NCI-H510A (cell line): ENCODE measurements around the gene SEMA3A.

ENCODE experiments used
- DNase-seq: peaks from one replicate; lab custom pipeline; 2025; lab: John Stamatoyannopoulos, UW

The SEMA3A gene

DNA sequence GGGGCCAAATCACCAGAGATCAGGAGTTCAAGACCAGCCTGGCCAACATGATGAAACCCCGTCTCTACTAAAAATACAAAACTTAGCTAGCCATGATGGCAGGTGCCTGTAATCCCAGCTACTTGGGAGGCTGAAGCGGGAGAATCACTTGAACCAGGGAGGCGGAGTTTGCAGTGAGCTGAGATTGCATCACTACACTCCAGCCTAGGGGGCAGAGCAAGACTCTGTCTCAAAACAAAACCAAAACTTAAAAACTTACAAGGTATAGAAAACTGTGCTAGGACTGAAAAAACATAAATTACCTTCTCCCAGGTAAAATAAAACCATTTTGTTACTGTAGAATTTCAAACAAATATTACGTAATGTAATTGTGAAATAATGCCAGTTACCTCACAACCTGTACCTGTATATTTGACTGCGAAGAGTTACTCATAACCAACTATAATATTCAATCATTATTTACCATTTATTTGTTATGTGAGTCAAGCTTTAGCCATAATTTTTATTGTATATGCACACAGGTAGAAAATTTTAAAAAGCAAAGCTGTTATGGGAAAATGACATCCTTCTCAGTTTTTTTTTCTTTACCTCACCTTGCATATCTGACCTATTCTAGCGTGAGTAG is 180.9 kb downstream of the SEMA3A start:
- DNase-seq = no peak

DNA sequence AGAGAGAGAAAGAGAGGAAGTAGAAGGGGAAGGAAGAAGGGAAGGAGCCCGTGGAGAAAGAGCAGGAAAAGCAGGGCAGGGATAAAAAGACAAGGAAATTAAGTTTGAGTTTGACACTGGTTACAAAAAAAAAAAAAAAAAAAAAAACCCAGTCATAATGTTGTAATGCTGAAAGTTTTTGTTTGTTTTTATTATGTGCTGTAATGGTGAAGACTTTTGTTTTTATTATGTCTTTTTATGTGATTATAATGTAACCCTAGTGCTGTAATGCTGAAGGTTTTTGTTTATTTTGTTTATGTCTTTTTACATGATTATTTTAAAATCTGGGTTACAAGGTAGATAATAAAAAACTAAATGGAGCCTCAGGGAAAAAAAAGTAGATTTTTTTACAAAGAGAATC is 184.8 kb downstream of the SEMA3A start:
- DNase-seq = no peak

DNA sequence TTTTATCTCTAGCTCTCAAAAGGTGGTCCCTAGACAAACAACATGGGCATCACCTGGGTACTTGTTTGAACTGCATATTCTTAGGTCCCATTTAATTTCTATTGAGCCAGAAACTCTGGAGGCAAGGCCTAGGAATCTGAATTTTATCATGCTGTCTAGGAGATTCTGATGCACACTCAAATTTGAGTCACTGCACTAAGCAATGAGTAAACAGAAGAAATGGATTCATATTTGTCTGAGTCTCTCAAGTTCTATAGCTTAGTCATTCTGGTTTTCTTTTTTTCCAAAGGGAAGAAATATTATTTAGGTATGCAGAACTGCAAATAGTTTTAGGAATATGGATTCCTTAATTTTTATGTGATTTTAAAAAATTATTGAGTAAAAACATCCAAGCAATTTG is 185.5 kb downstream of the SEMA3A start:
- DNase-seq = no peak

DNA sequence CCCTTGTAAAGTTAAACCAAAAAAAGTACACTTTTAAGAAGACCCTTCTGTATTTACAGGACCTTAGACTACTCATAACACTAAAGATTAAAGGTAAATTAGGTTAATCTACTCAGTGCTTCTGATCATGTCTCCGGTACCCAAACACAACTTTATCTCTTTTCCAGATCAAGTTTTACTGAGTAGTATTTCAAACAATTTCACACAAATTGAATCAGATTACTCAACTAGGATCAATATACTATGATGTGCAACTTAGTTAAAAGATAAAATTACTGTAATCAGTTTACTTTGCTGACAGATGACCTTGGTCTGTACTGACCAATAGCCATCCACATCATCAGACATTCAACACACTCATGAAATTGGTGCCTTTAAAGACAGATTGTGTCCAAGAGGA is 191.4 kb downstream of the SEMA3A start:
- no peak for DNase-seq

DNA sequence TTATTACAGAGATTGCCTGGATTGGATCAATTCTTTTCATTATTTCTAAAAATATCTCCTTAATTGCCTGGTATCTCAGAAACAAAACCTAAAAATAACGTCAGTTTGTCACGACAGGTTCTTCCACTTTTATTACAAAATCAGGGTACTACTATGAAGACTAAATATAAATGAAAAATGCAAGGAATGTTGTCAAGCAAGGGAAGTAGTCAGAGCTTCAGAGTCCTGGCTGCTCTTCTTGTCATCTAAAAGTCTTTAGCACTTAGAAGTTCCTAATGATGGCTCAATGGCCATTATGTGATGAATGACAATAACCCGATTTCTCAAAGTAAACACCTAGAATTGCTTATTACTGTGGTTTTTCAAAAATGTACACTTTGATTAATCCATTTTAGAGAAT is 192.2 kb downstream of the SEMA3A start:
- DNase-seq = no peak

DNA sequence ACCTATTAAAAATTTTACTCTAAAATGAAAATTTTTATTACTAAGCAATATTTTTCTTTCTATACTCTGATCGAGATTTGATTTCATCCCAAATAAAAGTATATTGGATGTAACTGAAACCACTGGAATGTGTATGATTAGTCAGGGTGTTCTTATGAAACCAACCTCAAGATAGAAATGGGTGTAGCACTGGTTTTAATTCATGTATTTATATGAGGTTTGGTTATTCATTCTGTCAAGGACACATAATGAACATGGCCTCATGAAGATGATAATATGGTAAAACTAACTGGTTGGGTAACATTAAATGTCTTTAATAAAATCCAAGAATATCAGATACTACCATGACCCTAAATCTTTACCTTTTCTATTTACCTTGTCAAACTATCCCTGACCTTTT is 197.7 kb downstream of the SEMA3A start:
- no peak for DNase-seq

DNA sequence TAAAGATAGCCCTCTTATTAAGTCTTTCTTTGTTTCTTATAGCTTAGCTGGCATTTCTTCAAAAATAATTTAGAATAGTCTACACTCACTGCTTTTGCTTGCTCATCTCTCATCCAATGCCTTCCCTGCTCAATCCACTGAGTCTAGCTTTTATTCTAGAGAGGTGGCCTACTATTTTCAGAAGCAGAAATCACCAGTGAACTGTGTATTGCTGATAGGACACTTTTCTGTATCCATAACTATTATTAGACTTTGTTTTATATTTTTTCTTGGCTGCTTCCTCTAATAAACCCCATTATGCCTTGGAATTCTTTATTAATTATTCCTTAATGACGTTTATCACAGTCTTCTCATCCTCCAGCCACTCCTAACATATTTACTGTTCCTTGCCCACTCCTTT is 206.8 kb downstream of the SEMA3A start:
- DNase-seq = no peak

DNA sequence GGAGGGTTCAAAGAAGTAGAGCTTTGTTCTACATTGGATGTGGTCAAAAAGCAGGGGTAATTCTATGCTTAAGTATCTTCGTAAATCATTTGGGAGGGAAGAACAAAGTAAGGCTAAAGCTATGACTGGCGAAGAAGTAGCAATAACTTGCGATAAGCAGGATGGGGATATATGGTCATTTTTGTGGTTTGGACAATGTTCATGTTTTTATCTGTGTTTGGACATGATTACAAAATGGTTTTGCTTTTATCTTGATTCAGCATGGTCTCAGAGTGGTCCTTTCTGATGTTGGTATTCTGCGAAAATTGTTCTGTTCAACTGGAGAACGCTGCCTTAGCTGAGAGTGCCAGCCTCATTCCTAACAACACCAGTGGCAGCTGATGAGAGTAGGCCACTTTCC is 208.8 kb downstream of the SEMA3A start:
- no peak for DNase-seq

DNA sequence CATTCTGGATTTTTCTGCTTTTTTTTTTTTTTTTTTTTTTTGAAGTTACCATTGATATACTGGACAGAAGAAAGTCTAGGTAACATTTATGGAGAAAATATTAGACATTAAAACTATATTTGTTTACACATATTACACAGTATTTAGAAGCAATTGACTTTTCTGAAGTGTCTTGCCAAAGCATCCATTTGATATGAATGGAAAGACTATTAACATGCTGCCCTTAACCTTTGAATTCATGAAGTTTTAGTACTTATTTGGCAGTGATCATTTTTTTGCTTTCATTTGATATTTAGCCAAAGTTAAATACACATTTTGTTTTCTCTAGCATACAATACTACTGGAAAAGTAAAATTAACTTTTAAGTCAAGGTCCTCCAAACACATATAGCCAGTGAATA is 210.0 kb downstream of the SEMA3A start:
- DNase-seq = no peak

DNA sequence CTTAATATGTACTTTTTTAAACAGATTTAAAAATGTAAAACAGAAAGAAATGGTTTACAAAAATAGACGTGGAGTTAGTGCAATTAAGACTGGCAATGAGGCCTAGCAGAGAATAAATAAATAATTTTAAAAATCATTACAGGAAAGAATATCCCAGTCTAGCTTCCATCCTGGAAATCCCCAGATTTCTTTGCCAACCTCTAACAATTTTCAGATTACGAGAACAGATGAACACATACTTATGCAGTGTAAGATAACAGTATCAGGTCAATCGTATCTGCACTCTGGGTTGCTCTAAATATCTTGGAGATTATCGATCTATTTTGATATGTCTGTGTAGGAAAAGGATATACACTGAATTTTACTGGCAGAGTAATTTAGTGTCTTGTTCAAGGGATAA is 210.5 kb downstream of the SEMA3A start:
- no peak for DNase-seq

DNA sequence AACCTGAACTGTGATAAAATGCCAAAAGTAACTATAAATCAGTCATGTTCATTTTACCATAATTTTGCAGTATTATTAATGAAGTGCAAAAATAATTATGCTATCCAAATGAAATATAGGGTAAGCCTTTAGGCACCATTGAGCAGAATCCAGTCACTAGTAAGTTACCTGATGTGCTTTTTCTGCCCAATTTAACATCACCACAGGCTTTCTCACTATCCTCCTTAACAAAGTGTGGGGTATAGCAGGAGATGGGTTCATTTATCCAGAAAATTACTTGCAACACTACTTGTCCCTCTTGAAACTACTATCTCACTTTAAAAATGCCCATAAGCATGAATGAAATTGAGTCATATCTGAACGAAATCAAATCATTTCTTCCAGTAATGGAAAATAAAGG is 211.0 kb downstream of the SEMA3A start:
- DNase-seq = no peak

DNA sequence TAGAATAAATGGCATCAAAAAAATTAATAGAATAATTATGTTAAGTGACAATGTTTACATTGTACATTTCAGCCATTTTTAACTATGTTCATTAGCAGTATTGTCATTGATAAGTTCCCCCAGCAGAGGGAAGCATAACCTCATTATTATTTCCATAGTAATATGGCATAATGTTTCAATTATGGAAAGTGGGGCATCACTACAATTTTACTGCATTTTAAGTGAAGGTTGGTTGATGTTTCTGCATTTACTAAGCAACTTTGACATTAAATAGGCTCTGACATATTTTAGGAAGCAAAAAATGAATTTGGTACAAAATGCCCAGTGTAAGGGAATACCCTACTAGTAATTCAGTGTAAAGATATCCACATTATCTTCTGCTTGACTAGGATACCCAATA is 218.3 kb downstream of the SEMA3A start:
- no peak for DNase-seq

DNA sequence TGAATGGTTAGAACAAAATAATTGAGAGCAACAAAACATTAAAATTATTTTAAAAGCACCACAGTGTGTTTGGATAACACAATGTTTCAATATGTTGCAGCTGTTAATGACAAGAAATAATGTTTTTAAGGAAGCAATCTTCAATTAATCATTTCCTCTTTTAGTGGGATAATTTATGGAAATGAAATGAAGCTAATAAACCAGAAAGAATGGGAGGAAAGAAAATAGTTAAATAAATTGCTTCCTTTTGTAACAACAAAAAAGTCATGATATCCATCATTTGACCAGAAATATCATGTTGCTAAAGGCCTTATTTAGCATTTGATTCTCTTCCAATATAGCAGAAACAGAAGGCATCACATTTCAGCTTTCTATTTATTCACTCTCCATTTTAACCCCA is 224.5 kb downstream of the SEMA3A start:
- no peak for DNase-seq

DNA sequence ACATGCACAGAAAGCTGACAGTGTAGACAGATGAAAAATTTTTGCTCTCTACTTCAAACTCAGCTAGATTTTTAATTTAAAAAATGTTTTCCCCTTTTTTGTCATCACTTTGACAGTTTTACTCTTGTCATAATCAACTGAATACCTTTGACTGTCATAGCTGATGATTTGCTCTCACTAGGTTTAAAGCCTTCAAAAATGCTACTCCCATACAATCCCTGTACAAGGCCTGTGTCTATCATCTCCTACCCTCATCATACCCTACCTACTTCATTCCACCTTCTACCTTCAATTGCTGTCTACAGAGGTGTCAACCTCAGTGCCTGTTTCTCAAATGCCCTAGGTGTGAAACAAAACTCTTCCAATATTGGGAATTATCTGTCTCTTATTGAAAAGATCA is 230.3 kb downstream of the SEMA3A start:
- no peak for DNase-seq

DNA sequence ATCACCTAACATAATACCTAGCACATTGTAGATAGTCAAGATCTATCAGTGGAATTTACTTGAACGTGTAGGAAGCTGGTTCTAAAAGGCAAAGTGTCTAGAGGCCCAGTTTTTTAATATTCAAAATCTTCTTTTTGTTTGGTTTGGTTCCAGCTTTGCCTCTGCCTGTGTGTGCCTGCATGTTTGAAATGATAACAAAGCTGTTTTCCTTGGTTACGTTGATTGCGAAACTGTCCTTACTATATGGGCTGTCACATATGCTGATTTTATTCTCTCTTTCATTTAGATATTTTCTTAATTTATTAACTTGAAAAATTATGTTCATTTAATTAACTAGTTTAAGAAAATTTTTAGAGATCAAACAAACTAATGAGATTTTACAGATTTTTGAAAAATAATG is 237.3 kb downstream of the SEMA3A start:
- no peak for DNase-seq

DNA sequence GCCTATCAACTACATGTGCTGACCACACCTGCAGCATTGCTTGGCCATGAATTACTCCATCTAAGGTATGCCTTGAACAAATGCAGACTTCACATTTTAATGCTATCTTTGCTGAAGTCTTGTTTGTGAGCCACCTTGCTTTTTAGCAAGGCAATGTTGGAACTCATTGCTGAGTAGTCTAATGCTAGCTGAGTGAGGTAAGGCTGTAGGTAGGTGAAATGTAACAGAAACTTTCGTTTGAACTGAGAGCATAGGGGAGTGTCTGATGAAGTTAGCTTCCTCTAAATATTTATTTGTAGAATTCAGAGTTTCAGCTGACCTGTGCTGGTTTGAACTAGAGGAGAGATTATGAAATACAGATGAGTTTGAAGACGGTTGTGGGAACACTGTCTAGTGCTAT is 238.5 kb downstream of the SEMA3A start:
- no peak for DNase-seq

DNA sequence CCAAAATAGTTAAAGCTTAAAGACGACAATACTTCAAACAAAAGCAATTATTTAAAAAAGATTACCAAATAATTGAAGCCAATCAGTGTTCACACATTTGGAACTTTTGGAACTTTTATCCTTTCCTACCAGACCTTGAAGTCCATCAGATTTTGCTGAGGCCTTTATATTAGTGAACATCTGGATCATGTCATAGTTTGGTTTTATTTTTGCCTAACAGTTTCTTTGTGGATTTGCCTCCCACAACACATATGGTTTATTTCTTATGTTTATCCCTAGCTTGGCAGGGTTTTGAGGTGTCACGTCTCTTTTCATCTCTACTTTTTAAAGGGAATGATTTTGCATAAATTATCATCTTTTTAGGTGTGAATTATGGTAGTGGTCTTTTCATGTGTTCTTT is 242.4 kb downstream of the SEMA3A start:
- no peak for DNase-seq

DNA sequence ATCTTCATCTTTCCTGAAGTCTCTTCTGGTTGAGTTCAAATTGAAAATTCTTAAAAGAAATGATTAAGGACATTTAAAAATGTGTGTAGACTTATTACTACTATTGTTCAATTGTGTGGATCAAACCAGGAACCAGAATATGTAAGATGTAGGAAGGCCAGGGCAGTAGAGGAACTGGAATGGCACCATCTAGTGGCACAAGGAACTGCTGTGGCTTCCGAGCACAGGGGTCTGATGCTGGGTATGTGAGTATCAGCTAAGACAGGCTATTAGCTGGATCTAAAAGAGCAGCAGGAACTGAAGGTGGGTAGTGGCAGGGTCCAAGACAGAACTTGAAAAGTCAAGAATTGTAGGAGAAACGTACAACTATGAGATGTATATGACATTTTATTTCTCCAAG is 247.3 kb downstream of the SEMA3A start:
- no peak for DNase-seq

DNA sequence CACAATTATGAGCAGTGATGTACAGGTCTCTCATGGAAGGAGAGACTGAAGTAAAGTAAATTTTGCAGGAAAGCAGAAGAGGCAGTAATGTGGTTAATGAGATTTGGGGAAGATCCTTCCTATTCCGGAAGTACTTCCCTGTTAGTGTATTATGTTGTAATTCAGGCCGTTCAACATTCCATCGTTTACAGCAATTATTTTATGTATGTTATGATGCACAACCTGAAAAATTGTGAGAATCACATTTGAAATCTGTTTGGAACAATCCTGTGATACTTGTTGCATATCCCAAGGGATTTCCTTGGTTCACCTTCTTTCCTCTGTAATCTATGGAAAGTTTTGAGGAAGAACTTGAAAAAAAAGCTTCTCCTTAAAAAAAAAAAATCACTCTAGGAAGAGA is 247.8 kb downstream of the SEMA3A start:
- no peak for DNase-seq

DNA sequence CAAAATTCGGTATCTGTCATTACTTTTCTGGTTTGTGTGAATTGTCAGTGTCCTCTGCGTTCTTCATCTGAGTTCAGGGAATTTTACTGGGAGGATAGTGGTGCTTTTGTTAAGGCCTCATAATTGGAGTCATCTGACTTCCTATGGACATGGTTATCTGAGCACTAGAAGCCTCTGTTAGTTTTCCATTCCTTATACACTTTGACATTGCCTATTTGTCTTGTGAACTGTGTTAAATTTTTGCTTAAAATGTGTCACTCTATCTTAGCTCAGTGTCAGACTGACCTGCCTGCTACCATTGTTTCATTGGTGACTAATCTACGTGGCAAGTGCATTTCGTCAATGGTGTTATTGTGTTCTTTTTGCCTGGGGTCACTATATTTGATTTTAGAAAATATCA is 253.3 kb downstream of the SEMA3A start:
- no peak for DNase-seq

DNA sequence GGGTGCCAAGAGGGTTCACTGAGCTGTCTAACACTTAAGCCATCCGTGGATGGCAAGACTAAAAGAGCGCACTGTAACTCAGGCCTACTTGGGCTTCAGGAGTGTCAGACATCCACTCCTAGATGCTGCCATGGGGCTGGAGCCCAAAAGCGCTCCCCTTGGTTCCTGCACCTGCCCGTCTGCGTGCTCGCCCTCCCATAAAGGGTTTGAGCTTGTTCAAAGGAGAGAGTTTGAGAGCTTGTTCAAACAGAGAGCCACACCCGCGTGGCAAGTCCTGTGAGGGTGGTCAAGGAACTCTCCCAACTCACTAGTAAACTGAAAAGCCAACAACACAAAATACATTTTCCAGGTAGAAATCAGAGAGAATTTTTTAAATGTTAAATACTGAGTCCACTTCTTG is 256.7 kb downstream of the SEMA3A start:
- DNase-seq = no peak

DNA sequence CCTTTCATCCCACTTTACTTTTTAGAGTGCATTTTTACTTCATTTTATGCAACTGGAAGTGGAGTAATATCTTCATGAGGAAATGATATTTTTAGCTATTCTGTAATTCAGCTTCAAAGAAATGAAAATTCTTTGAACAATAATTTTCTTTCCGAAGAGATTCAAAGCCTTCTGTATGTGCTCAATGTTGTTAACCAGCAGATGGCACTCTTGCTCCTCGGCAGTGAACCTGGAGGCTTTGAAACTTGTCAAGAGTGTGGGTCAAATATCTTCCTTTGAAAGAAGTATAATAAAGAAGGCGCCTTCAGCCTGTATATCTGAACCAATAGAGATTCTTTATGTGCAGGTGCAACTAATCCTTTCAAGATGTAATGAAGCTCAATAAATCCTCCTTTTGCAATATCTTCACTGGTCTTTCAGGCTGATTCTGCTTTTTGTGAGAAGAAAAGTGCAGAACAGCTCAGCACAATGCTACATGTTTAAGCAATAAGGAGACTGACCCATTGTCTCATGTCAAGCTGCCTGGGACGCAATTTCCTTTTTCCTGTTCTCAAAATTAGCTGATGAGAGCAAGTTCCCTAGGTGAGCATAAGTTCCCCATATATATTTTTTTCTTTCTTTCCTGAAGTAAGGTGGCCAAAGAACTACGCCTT is 258.4 kb downstream of the SEMA3A start:
- peak; percentile 13 for DNase-seq

DNA sequence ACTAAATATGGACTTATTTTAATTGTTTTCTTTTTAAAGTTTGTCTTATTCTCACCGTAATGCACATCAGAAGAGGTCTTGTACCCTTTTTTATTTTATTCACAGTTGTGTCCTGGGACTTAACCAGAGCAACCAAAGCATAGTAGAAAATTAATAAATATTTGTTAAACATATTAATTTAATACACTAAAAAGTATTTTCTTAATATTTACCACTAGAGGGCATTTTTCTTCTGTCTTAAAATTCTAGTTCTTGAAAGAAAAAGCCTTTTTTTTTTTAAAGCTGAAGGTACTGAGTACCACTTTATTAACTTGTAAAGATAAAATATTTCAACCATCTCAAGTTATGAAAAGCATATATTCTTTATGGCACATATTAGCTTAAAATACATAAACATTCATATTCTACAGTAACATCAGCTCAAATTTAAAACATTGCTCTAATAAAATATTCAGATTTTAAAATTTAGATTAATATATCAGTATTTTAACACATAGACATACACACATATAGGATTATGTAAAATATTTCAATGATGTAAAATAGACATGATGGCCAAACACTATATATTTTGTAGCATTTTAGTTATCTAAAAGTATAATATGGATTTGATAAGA is 260.4 kb downstream of the SEMA3A start:
- no peak for DNase-seq

DNA sequence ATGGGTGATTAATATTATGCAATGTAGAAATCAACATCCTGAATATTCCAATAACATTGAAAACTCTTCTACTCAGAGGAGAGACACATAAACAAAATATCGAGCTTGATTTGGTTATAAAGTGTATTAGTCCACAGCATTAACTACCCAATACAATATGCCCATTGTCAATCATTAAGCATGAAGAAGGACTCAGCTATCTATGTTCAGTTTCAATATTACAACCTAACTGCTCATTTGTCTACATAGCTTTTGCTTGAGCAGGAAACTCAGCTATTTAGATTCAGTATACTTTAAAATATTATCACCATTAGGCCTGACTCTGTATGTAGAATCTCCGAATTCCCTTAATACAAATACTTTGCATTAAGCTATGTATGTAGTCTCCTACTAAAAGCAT is 262.6 kb downstream of the SEMA3A start:
- DNase-seq = no peak
